Keratinocyte (primary cell): Measurements from ENCODE around the gene GSTA2.
"Not testable (repeated sequence)": the region's sequence is repeated elsewhere in the genome, so short reads cannot be mapped to it uniquely, and the experiment has no call there.

Experiments used
- EZH2 ChIP-seq: IDR thresholded peaks from one replicate; pipeline ENCODE4 v1.6.1; 2012; ENCODE audit warnings: inconsistent platforms, mild to moderate bottlenecking, low read length, moderate library complexity
- TF ChIP-seq, protein P1 (sequence below), 3 experiments: IDR thresholded peaks in 1 of 3; conservative IDR thresholded peaks in 1 of 3; optimal IDR thresholded peaks in 1 of 3; 2 replicates in 2 of 3; 3 replicates in 1 of 3; pipeline versions ENCODE3 to v1.5.1; 2011; ENCODE audit warnings: low read length in 3 of 3, mild to moderate bottlenecking in 3 of 3, moderate library complexity in 2 of 3, control low read depth in 1 of 3, inconsistent platforms in 1 of 3; ENCODE audit not compliant: insufficient read depth in 2 of 3; ENCODE audit errors: extremely low read depth in 1 of 3

DNA sequence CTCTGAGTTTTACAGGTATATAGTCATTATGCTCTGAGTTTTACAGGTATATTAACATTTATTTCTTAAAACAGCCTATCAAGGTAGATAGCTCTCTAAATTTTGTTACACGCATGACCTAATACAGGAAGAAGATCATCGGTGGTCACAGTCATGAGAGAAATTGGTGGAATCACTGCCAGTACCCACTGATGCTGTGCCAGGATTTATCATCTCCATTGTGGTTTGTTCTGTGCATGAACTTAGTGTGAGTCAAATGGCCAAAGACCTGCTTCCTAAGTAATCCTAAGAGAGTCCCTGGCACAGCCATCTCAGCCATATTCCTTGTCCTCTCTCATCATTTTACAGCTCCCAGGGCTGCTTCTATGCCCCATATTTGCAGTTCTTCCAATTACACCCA, 10.1 kb downstream of the GSTA2 start:
- TF ChIP-seq, protein P1, sequence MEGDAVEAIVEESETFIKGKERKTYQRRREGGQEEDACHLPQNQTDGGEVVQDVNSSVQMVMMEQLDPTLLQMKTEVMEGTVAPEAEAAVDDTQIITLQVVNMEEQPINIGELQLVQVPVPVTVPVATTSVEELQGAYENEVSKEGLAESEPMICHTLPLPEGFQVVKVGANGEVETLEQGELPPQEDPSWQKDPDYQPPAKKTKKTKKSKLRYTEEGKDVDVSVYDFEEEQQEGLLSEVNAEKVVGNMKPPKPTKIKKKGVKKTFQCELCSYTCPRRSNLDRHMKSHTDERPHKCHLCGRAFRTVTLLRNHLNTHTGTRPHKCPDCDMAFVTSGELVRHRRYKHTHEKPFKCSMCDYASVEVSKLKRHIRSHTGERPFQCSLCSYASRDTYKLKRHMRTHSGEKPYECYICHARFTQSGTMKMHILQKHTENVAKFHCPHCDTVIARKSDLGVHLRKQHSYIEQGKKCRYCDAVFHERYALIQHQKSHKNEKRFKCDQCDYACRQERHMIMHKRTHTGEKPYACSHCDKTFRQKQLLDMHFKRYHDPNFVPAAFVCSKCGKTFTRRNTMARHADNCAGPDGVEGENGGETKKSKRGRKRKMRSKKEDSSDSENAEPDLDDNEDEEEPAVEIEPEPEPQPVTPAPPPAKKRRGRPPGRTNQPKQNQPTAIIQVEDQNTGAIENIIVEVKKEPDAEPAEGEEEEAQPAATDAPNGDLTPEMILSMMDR (optimal IDR thresholded peaks at IDR 0.05 in 1 of 3, IDR thresholded peaks at IDR 0.05 in 1 of 3, conservative IDR thresholded peaks at IDR 0.05 in 1 of 3; ENCODE audit: extremely low read depth in 1 of 3, insufficient read depth in 2 of 3, low read length in 3 of 3), result not testable (repeated sequence)
- not testable (repeated sequence) for TF ChIP-seq EZH2
